Activated naive CD4-positive, alpha-beta T cell treated with anti-CD3 and anti-CD28 coated beads for 36 hours (primary cell): ENCODE results near the gene GPN1. TPM values are rescaled to one million over a fixed set of nuclear protein-coding genes. Genes with fewer than 3 reads are reported as not detected.
"Not testable (repeated sequence)": the region's sequence is repeated elsewhere in the genome, so short reads cannot be mapped to it uniquely, and the experiment has no call there.

Source experiments
- CTCF ChIA-PET: fragments of 350-600 bp; sonication (Branson Sonifier 250); formaldehyde crosslinking; loops from one replicate; lab custom pipeline; 2021; ENCODE audit warnings: antibody characterized with exemption; lab: Charles Lee
- DNase-seq: peaks from one replicate; pipeline ENCODE4 v3.0.0-alpha.2; 2020
- H3K27ac Mint-ChIP-seq: one replicate; pipeline ENCODE4 v1.8.0; 2021; ENCODE audit warnings: mild to moderate bottlenecking, mixed read lengths
- H3K27me3 Mint-ChIP-seq: one replicate; pipeline ENCODE4 v1.8.0; 2021; ENCODE audit warnings: low read depth, mixed read lengths
- H3K36me3 Mint-ChIP-seq: one replicate; pipeline ENCODE4 v1.8.0; 2021; ENCODE audit warnings: low read depth, mixed read lengths
- H3K4me1 Mint-ChIP-seq: one replicate; pipeline ENCODE4 v1.8.0; 2021; ENCODE audit warnings: low read depth, mixed read lengths
- H3K4me3 Mint-ChIP-seq: one replicate; pipeline ENCODE4 v1.8.0; 2021; ENCODE audit warnings: mild to moderate bottlenecking, moderate library complexity, mixed read lengths
- H3K9me3 Mint-ChIP-seq: one replicate; pipeline ENCODE4 v1.8.0; 2021; ENCODE audit warnings: mixed read lengths
- intact Hi-C: fragments of 100-400 bp; cut with micrococcal nuclease; formaldehyde crosslinking; loops from one replicate; pipeline ENCODE4 v1.15.1; 2023
- total RNA-seq, 2 experiments: library from RNA; stranded (reverse); gene quantifications; one replicate each; pipeline ENCODE4 v1.2.3, GENCODE V29; 2021

GPN1 gene
- total RNA-seq, 2 experiments from 2014 or later = 44.9 to 45.1 TPM

- peaks cover 19% of the 10 kb centered on the region for H3K36me3 Mint-ChIP-seq
- no peaks in the 10 kb centered on the region for H3K27me3 Mint-ChIP-seq
- DNase-seq = no peak
- CTCF ChIA-PET = interaction anchor here (0.6 to 4.7 kb wide), 12 partner anchors 14 to 406 kb away, joined by 3 to 30 read pairs (median 11); partner anchors contain the start of genes CCDC121, GPN1, NRBP1 and SLC4A1AP
- peak overlapping the region; percentile 87 for H3K27ac Mint-ChIP-seq
- H3K4me1 Mint-ChIP-seq = peaks cover 25% of the 10 kb centered on the region
- no peak overlapping the region for H3K4me3 Mint-ChIP-seq
- intact Hi-C loops = loop anchor here (1.0 to 5.0 kb wide), 5 partner anchors 19 to 430 kb away; partner anchors contain the start of genes CCDC121, EIF2B4, GPN1 and SLC4A1AP
- H3K9me3 Mint-ChIP-seq = no peaks in the 10 kb centered on the region
Observed at GRCh38 chr2:27681841-27682240, 53.0 kb downstream of the GPN1 start.

- not testable (repeated sequence) for H3K4me3 Mint-ChIP-seq, H3K9me3 Mint-ChIP-seq, H3K27me3 Mint-ChIP-seq
- CTCF ChIA-PET = interaction anchor here (0.5 to 4.7 kb wide), 31 partner anchors 9 to 834 kb away, joined by 3 to 30 read pairs (median 6); partner anchors contain the start of genes CCDC121, GPN1, NRBP1 and PPM1G
- peak; percentile 46 for DNase-seq
- Mint-ChIP-seq H3K4me1 (peaks cover 25% of the 10 kb centered on the region), H3K36me3 (peaks cover 19% of the 10 kb centered on the region), H3K27ac (peak overlapping the region; percentile 87)
- intact Hi-C loops = loop anchor here (1.0 to 5.0 kb wide), 5 partner anchors 19 to 430 kb away; partner anchors contain the start of genes CCDC121, EIF2B4, GPN1 and SLC4A1AP
Observed at GRCh38 chr2:27682334-27682771, 53.5 kb downstream of the GPN1 start.

DNA sequence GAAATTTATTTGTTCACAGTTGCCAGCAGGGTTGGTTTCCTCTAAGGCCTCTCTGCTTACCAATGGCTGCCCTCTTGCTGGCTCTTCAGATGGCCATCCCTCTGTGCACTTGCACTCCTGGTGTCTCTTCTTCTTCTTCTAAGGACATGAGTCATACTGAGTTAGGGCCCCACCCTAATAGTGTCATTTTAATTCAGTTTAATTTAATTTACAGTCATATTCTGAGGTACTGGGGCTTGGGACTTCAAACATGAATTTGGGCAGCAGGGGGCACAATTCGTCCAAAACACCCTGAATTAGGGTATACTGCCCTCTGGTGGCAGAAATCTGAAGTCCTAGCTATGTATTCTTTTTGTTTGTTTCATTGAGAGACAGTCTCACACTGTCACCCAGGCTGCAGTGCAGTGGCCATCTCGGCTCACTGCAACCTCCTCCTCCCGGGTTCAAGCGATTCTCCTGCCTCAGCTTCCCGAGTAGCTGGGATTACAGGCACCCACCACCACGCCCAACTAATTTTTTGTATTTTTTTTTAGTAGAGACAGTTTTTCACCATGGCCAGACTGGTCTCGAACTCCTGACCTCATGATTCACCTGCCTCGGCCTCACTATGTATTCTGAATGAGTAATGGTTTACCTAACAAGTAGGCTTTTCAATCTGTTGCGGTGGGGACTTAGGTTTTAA is 54.7 kb downstream of the GPN1 start:
- peaks cover 25% of the 10 kb centered on the region for H3K4me1 Mint-ChIP-seq
- H3K36me3 Mint-ChIP-seq = peaks cover 22% of the 10 kb centered on the region
- DNase-seq = peak; percentile 96
- peak overlapping the region; percentile 87 for H3K27ac Mint-ChIP-seq
- H3K27me3 Mint-ChIP-seq = no peaks in the 10 kb centered on the region
- H3K4me3 Mint-ChIP-seq = no peak overlapping the region
- CTCF ChIA-PET = interaction anchor here (0.5 to 4.7 kb wide), 56 partner anchors 10 to 1048 kb away, joined by 3 to 30 read pairs (median 4); partner anchors contain the start of genes CCDC121, EIF2B4, GPN1 and NRBP1
- intact Hi-C loops = loop anchor here (1.0 to 5.0 kb wide), 10 partner anchors 45 to 431 kb away; partner anchors contain the start of genes CCDC121, EIF2B4, GPN1 and IFT172
- H3K9me3 Mint-ChIP-seq = no peaks in the 10 kb centered on the region

GRCh38 chr2:27685006-27685405 is 56.2 kb downstream of the GPN1 start:
- Mint-ChIP-seq H3K4me1 (peaks cover 25% of the 10 kb centered on the region), H3K36me3 (peaks cover 22% of the 10 kb centered on the region)
- H3K9me3 Mint-ChIP-seq, intact Hi-C loops, H3K27me3 Mint-ChIP-seq, DNase-seq, H3K27ac Mint-ChIP-seq, H3K4me3 Mint-ChIP-seq: not testable (repeated sequence)
- CTCF ChIA-PET = interaction anchor here (2.3 to 4.7 kb wide), 3 partner anchors 8 to 38 kb away, joined by 7 to 30 read pairs (median 17); no protein-coding TSS in a partner anchor

GRCh38 chr2:27685577-27685976 is 56.7 kb downstream of the GPN1 start:
- DNase-seq = no peak
- CTCF ChIA-PET = no interaction called here
- Mint-ChIP-seq H3K27me3 (no peaks in the 10 kb centered on the region), H3K4me1 (peaks cover 25% of the 10 kb centered on the region), H3K27ac (no peak overlapping the region), H3K36me3 (peaks cover 21% of the 10 kb centered on the region), H3K4me3 (no peak overlapping the region), H3K9me3 (no peaks in the 10 kb centered on the region)
- intact Hi-C loops = no loop called here

GRCh38 chr2:27687232-27687631 is 58.4 kb downstream of the GPN1 start:
- H3K27me3 Mint-ChIP-seq = no peaks in the 10 kb centered on the region
- intact Hi-C loops = no loop called here
- CTCF ChIA-PET = interaction anchor here (1.1 to 1.2 kb wide), 2 partner anchors 21 to 101 kb away, joined by 3 to 4 read pairs; no protein-coding TSS in a partner anchor
- H3K27ac Mint-ChIP-seq = no peak overlapping the region
- peaks cover 16% of the 10 kb centered on the region for H3K4me1 Mint-ChIP-seq
- H3K36me3 Mint-ChIP-seq = peaks cover 21% of the 10 kb centered on the region
- H3K4me3 Mint-ChIP-seq = no peak overlapping the region
- DNase-seq = no peak
- no peaks in the 10 kb centered on the region for H3K9me3 Mint-ChIP-seq

- Mint-ChIP-seq H3K27me3 (no peaks in the 10 kb centered on the region), H3K4me1 (no peaks in the 10 kb centered on the region), H3K4me3 (no peak overlapping the region), H3K36me3 (peaks cover 18% of the 10 kb centered on the region), H3K27ac (no peak overlapping the region), H3K9me3 (no peaks in the 10 kb centered on the region)
- intact Hi-C loops = no loop called here
- CTCF ChIA-PET = no interaction called here
- no peak for DNase-seq
Observed at GRCh38 chr2:27689424-27689823, 60.6 kb downstream of the GPN1 start.

GRCh38 chr2:27690052-27690451 is 61.2 kb downstream of the GPN1 start:
- Mint-ChIP-seq H3K36me3 (peaks cover 14% of the 10 kb centered on the region), H3K9me3 (no peaks in the 10 kb centered on the region), H3K27me3 (no peaks in the 10 kb centered on the region), H3K4me3 (no peak overlapping the region), H3K27ac (no peak overlapping the region), H3K4me1 (no peaks in the 10 kb centered on the region)
- CTCF ChIA-PET = interaction anchor here (0.5 to 1.2 kb wide), 4 partner anchors 13 to 142 kb away, joined by 3 read pairs; no protein-coding TSS in a partner anchor
- intact Hi-C loops = no loop called here
- no peak for DNase-seq

DNA sequence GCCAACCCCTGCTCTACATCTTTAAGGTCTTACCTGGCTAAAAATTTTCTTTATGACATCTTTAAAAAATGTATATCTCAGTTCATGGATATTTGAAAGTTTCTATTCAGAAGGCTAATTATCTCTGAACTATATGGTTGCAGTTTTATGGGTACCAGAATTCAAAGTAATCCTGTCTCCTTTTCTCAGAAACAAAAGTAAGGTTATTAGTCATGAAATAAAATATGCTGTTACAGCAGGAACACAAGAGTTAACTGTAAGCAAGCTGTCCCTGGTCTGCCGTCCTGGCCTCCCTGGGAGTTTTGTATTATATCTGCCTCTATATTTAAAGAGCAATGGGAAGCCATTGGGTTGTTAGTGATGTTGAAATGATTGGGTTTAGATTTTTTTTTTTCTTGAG is 68.8 kb downstream of the GPN1 start:
- CTCF ChIA-PET = no interaction called here
- Mint-ChIP-seq H3K27me3 (no peaks in the 10 kb centered on the region), H3K4me1 (no peaks in the 10 kb centered on the region), H3K4me3 (no peak overlapping the region), H3K9me3 (no peaks in the 10 kb centered on the region), H3K27ac (no peak overlapping the region), H3K36me3 (no peaks in the 10 kb centered on the region)
- no peak for DNase-seq
- intact Hi-C loops = no loop called here

Other genes starting within 250 kb of the GPN1 start
- gene ZNF513, start 248.3 kb upstream of the GPN1 start, total RNA-seq = 1 to 10 TPM; 4.9 to 5.2 TPM
- 100 to 1,000 TPM in 1 of 2 experiments, 10 to 100 TPM in 1; 92.3 to 101 TPM for gene PPM1G, start 219.5 kb upstream of the GPN1 start, total RNA-seq
- 10 to 100 TPM; 60.0 to 63.3 TPM for gene NRBP1, start 200.4 kb upstream of the GPN1 start, total RNA-seq
- gene KRTCAP3, start 186.7 kb upstream of the GPN1 start, total RNA-seq = 1 to 10 TPM; 5.0 to 6.7 TPM
- gene IFT172, start 139.3 kb upstream of the GPN1 start, total RNA-seq = 10 to 100 TPM in 1 of 2 experiments, 1 to 10 TPM in 1; 9.2 to 12.7 TPM
- gene FNDC4, start 133.8 kb upstream of the GPN1 start, total RNA-seq = not detected
- gene GCKR, start 132.2 kb upstream of the GPN1 start, total RNA-seq = not detected
- 10 to 100 TPM; 34.7 to 35.8 TPM for gene ZNF512, start 46.0 kb upstream of the GPN1 start, total RNA-seq
- under 1 TPM; 0.17 to 0.30 TPM for gene CCDC121, start within 50 bp of the GPN1 start, total RNA-seq
- gene SUPT7L, start 34.6 kb downstream of the GPN1 start, total RNA-seq = 10 to 100 TPM; 27.8 to 29.7 TPM
- 10 to 100 TPM; 21.2 to 22.2 TPM for gene SLC4A1AP, start 34.8 kb downstream of the GPN1 start, total RNA-seq
- gene MRPL33, start 142.7 kb downstream of the GPN1 start, total RNA-seq = 10 to 100 TPM; 57.4 to 60.5 TPM